H1 (cell line): ENCODE results near the gene HTRA1. TPM values are rescaled to one million over a fixed set of nuclear protein-coding genes. Genes with fewer than 3 reads are reported as not detected.

Source experiments
- CTCF ChIA-PET: fragments of 300-600 bp; sonication (Branson Sonifier 250); formaldehyde crosslinking; loops from one replicate; lab custom pipeline; 2021; ENCODE audit not compliant: partially characterized antibody; lab: Charles Lee
- POLR2A ChIA-PET: fragments of 300-600 bp; sonication (Branson Sonifier 250); formaldehyde crosslinking; loops from one replicate; lab custom pipeline; 2021; ENCODE audit warnings: inconsistent platforms; ENCODE audit not compliant: partially characterized antibody; lab: Charles Lee
- DNase-seq, 2 experiments: peaks; one replicate each; pipeline versions ENCODE4 v3.0.0 to v3.0.0-alpha.2; 2010 to 2022; ENCODE audit warnings: low spot score in 2 of 2, low read depth in 1 of 2, mixed read lengths in 1 of 2
- FAIRE-seq: peaks from 2 replicates; lab custom pipeline; 2011; peaks lifted over from hg19 to GRCh38; lab: Jason Lieb, UNC
- H2AFZ ChIP-seq: 2 replicates; pipeline ENCODE4 v1.8.1; 2012; ENCODE audit warnings: low read length, inconsistent platforms
- H2AK5ac ChIP-seq: 2 replicates; pipeline ENCODE4 v1.6.1; 2013; ENCODE audit warnings: low read depth, low read length
- H2BK120ac ChIP-seq: replicated peaks from 2 replicates; pipeline ENCODE3; 2013; ENCODE audit warnings: low read depth, low read length, inconsistent platforms
- H2BK12ac ChIP-seq: 2 replicates; pipeline ENCODE4 v1.6.1; 2013; ENCODE audit warnings: low read depth, low read length
- H2BK15ac ChIP-seq: 2 replicates; pipeline ENCODE4 v1.6.1; 2013; ENCODE audit warnings: low read length
- H2BK20ac ChIP-seq: 2 replicates; pipeline ENCODE4 v1.6.1; 2013; ENCODE audit warnings: low read length
- H2BK5ac ChIP-seq: 2 replicates; pipeline ENCODE4 v1.6.1; 2013; ENCODE audit warnings: low read depth, low read length
- H3K14ac ChIP-seq: 2 replicates; pipeline ENCODE4 v1.6.1; 2013; ENCODE audit warnings: inconsistent platforms; ENCODE audit not compliant: insufficient read length
- H3K18ac ChIP-seq: 2 replicates; pipeline ENCODE4 v1.6.1; 2013; ENCODE audit warnings: low read length; ENCODE audit errors: extremely low read depth
- H3K23ac ChIP-seq: 2 replicates; pipeline ENCODE4 v1.6.1; 2013; ENCODE audit warnings: inconsistent platforms; ENCODE audit not compliant: insufficient read length
- H3K23me2 ChIP-seq: 2 replicates; pipeline ENCODE4 v1.6.1; 2013; ENCODE audit warnings: low read depth, low read length
- H3K27ac ChIP-seq: 2 replicates; pipeline ENCODE4 v1.6.1; 2011; ENCODE audit warnings: low read depth, low read length, inconsistent platforms
- H3K27me3 ChIP-seq, 4 experiments: replicated peaks in 1 of 4; 1 replicate in 1 of 4; 2 replicates in 3 of 4; pipeline versions ENCODE4 v1.6.1 to v1.8.1; 2011 to 2013; ENCODE audit warnings: low read length in 3 of 4, mild to moderate bottlenecking in 3 of 4, inconsistent platforms in 2 of 4, mixed read lengths in 2 of 4, moderate library complexity in 1 of 4; ENCODE audit not compliant: control insufficient read depth in 3 of 4, insufficient read depth in 3 of 4; ENCODE audit errors: extremely low read depth in 1 of 4
- H3K36me3 ChIP-seq, 4 experiments: 2 replicates each; pipeline versions ENCODE4 v1.6.1 to v1.8.1; 2011 to 2013; ENCODE audit warnings: mild to moderate bottlenecking in 4 of 4, low read length in 3 of 4, moderate library complexity in 2 of 4, control low read depth in 1 of 4, inconsistent platforms in 1 of 4; ENCODE audit not compliant: insufficient read depth in 4 of 4, control insufficient read depth in 2 of 4
- H3K4ac ChIP-seq: replicated peaks from 2 replicates; pipeline ENCODE3; 2013; ENCODE audit warnings: low read length, low read depth, mixed read lengths, inconsistent platforms; ENCODE audit not compliant: insufficient read length
- H3K4me1 ChIP-seq, 4 experiments: replicated peaks in 1 of 4; 1 replicate in 1 of 4; 2 replicates in 3 of 4; pipeline versions ENCODE4 v1.6.1 to v1.8.1; 2011 to 2013; ENCODE audit warnings: low read length in 3 of 4, inconsistent platforms in 2 of 4, mixed read lengths in 1 of 4; ENCODE audit not compliant: insufficient read depth in 4 of 4, control insufficient read depth in 3 of 4
- H3K4me2 ChIP-seq, 2 experiments: 2 replicates each; pipeline versions ENCODE4 v1.6.1 to v1.8.1; 2011 to 2013; ENCODE audit warnings: low read depth in 2 of 2, low read length in 2 of 2, control low read depth in 1 of 2, inconsistent platforms in 1 of 2, mild to moderate bottlenecking in 1 of 2; ENCODE audit not compliant: insufficient read depth in 1 of 2
- H3K4me3 ChIP-seq, 4 experiments: fragments of 200-600, 300-600 bp in 1 of 4; sonication (generic), shearing (Covaris generic), sonication (Bioruptor Twin) in 1 of 4; 2 replicates each; pipeline versions ENCODE4 v1.5.1 to v1.8.1; 2011 to 2016; ENCODE audit warnings: low read length in 4 of 4, low read depth in 3 of 4, control low read depth in 2 of 4, inconsistent platforms in 2 of 4, mild to moderate bottlenecking in 2 of 4, mixed read lengths in 1 of 4, moderate library complexity in 1 of 4; ENCODE audit not compliant: insufficient read depth in 2 of 4; ENCODE audit errors: extremely low read depth in 1 of 4
- H3K56ac ChIP-seq: replicated peaks from 2 replicates; pipeline ENCODE3; 2013; ENCODE audit warnings: low read depth, mild to moderate bottlenecking, mixed read lengths, low read length, inconsistent platforms; ENCODE audit not compliant: insufficient read length
- H3K79me1 ChIP-seq: 2 replicates; pipeline ENCODE4 v1.6.1; 2013; ENCODE audit warnings: low read depth, low read length, control low read depth
- H3K79me2 ChIP-seq, 2 experiments: 2 replicates each; pipeline versions ENCODE4 v1.6.1 to v1.8.1; 2012 to 2013; ENCODE audit warnings: low read length in 2 of 2, mild to moderate bottlenecking in 2 of 2, inconsistent platforms in 1 of 2; ENCODE audit not compliant: insufficient read depth in 2 of 2, control insufficient read depth in 1 of 2
- H3K9ac ChIP-seq, 4 experiments: replicated peaks in 1 of 4; 1 replicate in 1 of 4; 2 replicates in 3 of 4; pipeline versions ENCODE4 v1.6.1 to v1.8.1; 2011 to 2013; ENCODE audit warnings: low read depth in 3 of 4, low read length in 3 of 4, control low read depth in 2 of 4, mild to moderate bottlenecking in 2 of 4, moderate library complexity in 2 of 4, inconsistent platforms in 1 of 4; ENCODE audit errors: extremely low read depth in 1 of 4
- H3K9me3 ChIP-seq, 2 experiments: 2 replicates each; pipeline versions ENCODE4 v1.6.1 to v1.8.1; 2012 to 2013; ENCODE audit warnings: mild to moderate bottlenecking in 2 of 2, moderate library complexity in 2 of 2, control low read depth in 1 of 2, inconsistent platforms in 1 of 2, low read depth in 1 of 2, low read length in 1 of 2, mixed read lengths in 1 of 2; ENCODE audit not compliant: insufficient read depth in 2 of 2
- H4K20me1 ChIP-seq, 2 experiments: replicated peaks in 1 of 2; 2 replicates each; pipeline versions ENCODE3 to v1.8.1; 2011 to 2013; ENCODE audit warnings: inconsistent platforms in 2 of 2, low read length in 2 of 2, mild to moderate bottlenecking in 1 of 2; ENCODE audit not compliant: insufficient read depth in 2 of 2, control insufficient read depth in 1 of 2
- H4K5ac ChIP-seq: 2 replicates; pipeline ENCODE4 v1.6.1; 2013; ENCODE audit warnings: low read length, low read depth, mixed read lengths, inconsistent platforms; ENCODE audit not compliant: insufficient read length
- H4K8ac ChIP-seq: 2 replicates; pipeline ENCODE4 v1.8.0; 2013; ENCODE audit warnings: mild to moderate bottlenecking, moderate library complexity, low read length, inconsistent platforms; ENCODE audit not compliant: insufficient read depth; ENCODE audit errors: extremely low read depth
- H4K91ac ChIP-seq: replicated peaks from 2 replicates; pipeline ENCODE3; 2013; ENCODE audit warnings: low read length, mixed read lengths, inconsistent platforms; ENCODE audit not compliant: insufficient read length
- BACH1 ChIP-seq: IDR thresholded peaks from 2 replicates; pipeline ENCODE4 v1.6.1; 2012; ENCODE audit warnings: low read length, improper control_type of control experiment
- JUND ChIP-seq: IDR thresholded peaks from 2 replicates; pipeline ENCODE4 v1.6.1; 2011; ENCODE audit warnings: mild to moderate bottlenecking, improper control_type of control experiment, low read length
- MAFK ChIP-seq: IDR thresholded peaks from 2 replicates; pipeline ENCODE4 v1.6.1; 2012; ENCODE audit warnings: low read depth, mild to moderate bottlenecking, improper control_type of control experiment, low read length
- RAD21 ChIP-seq, 2 experiments: IDR thresholded peaks in 1 of 2; conservative IDR thresholded peaks in 1 of 2; 2 replicates each; pipeline ENCODE4 v1.6.1; 2011; ENCODE audit warnings: low read depth in 2 of 2, low read length in 2 of 2, improper control_type of control experiment in 1 of 2, inconsistent platforms in 1 of 2, mild to moderate bottlenecking in 1 of 2, moderate library complexity in 1 of 2
- RXRA ChIP-seq: IDR thresholded peaks from 2 replicates; pipeline ENCODE4 v1.6.1; 2011; ENCODE audit warnings: low read depth, mild to moderate bottlenecking, low read length, moderate library complexity; ENCODE audit not compliant: insufficient read depth
- SP4 ChIP-seq: IDR thresholded peaks from 2 replicates; pipeline ENCODE4 v1.6.1; 2012; ENCODE audit warnings: low read length, inconsistent platforms
- WGBS, 2 experiments: shearing (Covaris generic) in 1 of 2; methylation state at CpG; one replicate each; pipeline versions ENCODE4 v1.1.6 to v1.1.7; 2013 to 2015; ENCODE audit warnings: low lambda C conversion rate in 2 of 2, mixed read lengths in 2 of 2, inconsistent platforms in 1 of 2, low coverage in 1 of 2, missing lambda C conversion rate in 1 of 2; ENCODE audit not compliant: insufficient replicate concordance in 2 of 2, insufficient coverage in 1 of 2, insufficient read length in 1 of 2; ENCODE audit errors: extremely low coverage in 1 of 2, missing lambda C conversion rate in 1 of 2; 5-methylcytosine and 5-hydroxymethylcytosine counted together
- polyA plus RNA-seq, 7 experiments: library from polyadenylated mRNA; depleted of rRNA in 3 of 7; stranded (reverse) in 5 of 7; unstranded in 2 of 7; fragments of >200 nt in 5 of 7; fragments of 200-250 nt in 2 of 7; gene quantifications; 1 replicate in 5 of 7; 2 replicates in 1 of 7; 4 replicates in 1 of 7; pipeline versions ENCODE4 v1.2.1 to v1.2.3, GENCODE V29; 2011 to 2013; ENCODE audit warnings: missing spikeins in 2 of 7, mixed read lengths in 2 of 7
- total RNA-seq: library from RNA; stranded (reverse); fragmentation: NEBNext Ultra II Directional; extraction: Animal tissue kit (Norgen Biotek cat#: 25700); gene quantifications from 2 replicates; pipeline ENCODE4 v1.2.1, GENCODE V29; 2021

HTRA1 gene
- total and polyA plus RNA-seq, 2 of the 8 experiments (the other 6 are each of a cell fraction or from before 2014, with no cell fraction given) = 15.8 to 20.1 TPM

DNA sequence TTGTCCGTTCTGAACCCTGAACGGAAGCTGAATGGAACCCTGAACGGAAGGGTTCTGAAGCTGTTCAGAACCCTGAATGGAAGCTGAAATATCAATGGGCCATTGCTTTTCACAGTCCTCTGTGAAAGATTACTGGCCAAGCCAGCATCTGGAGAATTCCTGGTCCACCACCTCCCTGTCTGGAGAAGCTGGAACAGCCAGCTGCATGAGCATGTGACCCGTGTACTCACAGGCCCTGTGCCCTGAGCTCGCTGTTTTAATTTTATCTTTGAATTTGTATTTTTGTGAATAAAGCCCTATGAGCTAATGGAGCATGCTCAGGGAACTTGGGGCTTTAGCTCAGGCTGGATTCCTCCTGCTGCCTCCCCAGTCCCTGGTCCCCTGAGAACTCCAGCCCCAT lies 37.2 kb downstream of the HTRA1 start:
- Histone ChIP-seq H4K91ac (no peak overlapping the region), H2AFZ (no peak overlapping the region), H2BK5ac (no peak overlapping the region), H3K14ac (no peak overlapping the region), H2AK5ac (no peak overlapping the region), H4K20me1 (no peaks in the 10 kb centered on the region), H3K4me3 (no peak overlapping the region), H3K4me1 (no peaks in the 10 kb centered on the region; a peak in 1 of 7 replicates), H3K9ac (no peak overlapping the region), H4K8ac (no peak overlapping the region), H3K4me2 (no peak overlapping the region), H3K56ac (no peak overlapping the region), H2BK15ac (no peak overlapping the region), H3K9me3 (no peaks in the 10 kb centered on the region), H3K4ac (no peak overlapping the region), H3K79me1 (no peaks in the 10 kb centered on the region), H2BK20ac (no peak overlapping the region), H2BK120ac (no peak overlapping the region), H3K18ac (no peak overlapping the region), H3K27me3 (no peaks in the 10 kb centered on the region; a peak in 1 of 7 replicates), H3K23ac (no peak overlapping the region), H3K27ac (no peak overlapping the region), H3K36me3 (no peaks in the 10 kb centered on the region), H2BK12ac (no peak overlapping the region), H4K5ac (no peak overlapping the region), H3K23me2 (no peaks in the 10 kb centered on the region), H3K79me2 (no peaks in the 10 kb centered on the region)
- CTCF ChIA-PET = interaction anchor here (0.8 to 1.7 kb wide), 5 partner anchors 10 to 69 kb away, joined by 3 to 5 read pairs (median 4); no protein-coding TSS in a partner anchor
- TF ChIP-seq RAD21 (IDR thresholded peaks at IDR 0.05 in 1 of 2, conservative IDR thresholded peaks at IDR 0.05 in 1 of 2; ENCODE audit: low read depth in 2 of 2, low read length in 2 of 2) = no peak
- TF ChIP-seq BACH1 = no peak
- TF ChIP-seq MAFK = no peak
- TF ChIP-seq RXRA = no peak
- TF ChIP-seq SP4 = no peak
- no peak for TF ChIP-seq JUND
- no peak for FAIRE-seq
- POLR2A ChIA-PET = no interaction called here
- 93% methylated on average over 5 of the region's 5 CpGs; no CpG with 5 or more reads in 1 of the 2 experiments for WGBS, 2 experiments
- DNase-seq = no peak
